Esophagus mucosa (tissue), 1 donor: ENCODE results near the gene PNLIPRP3. TPM values are rescaled to one million over a fixed set of nuclear protein-coding genes. Genes with fewer than 3 reads are reported as not detected.

Experiments
- ATAC-seq: fragments of 200-7000 bp; cut with Tn5 transposase; one replicate; pipeline ENCODE4 v1.9.1; 2020
- total RNA-seq: library from RNA; stranded (reverse); gene quantifications from one replicate; pipeline ENCODE4 v1.2.4, GENCODE V29; 2023
- donor health status: DM: yes; HTN: yes; CAD: no.

Gene PNLIPRP3
- total RNA-seq, 1 donor from 2014 or later, result 1.2 TPM

- ATAC-seq, result no peak
These were observed 24.2 kb downstream of the PNLIPRP3 start for GRCh38 chr10:116451711-116452337.

GRCh38 chr10:116452338-116452720 lies 24.7 kb downstream of the PNLIPRP3 start:
- no peak for ATAC-seq

- ATAC-seq, result no peak
These were observed 29.8 kb downstream of the PNLIPRP3 start for GRCh38 chr10:116457488-116457887.

- no peak for ATAC-seq
These were observed 32.6 kb downstream of the PNLIPRP3 start for GRCh38 chr10:116460219-116460618.

- ATAC-seq, result no peak
These were observed 34.0 kb downstream of the PNLIPRP3 start for GRCh38 chr10:116461680-116462079.

- no peak for ATAC-seq
These were observed 36.6 kb downstream of the PNLIPRP3 start for GRCh38 chr10:116464257-116464656.

- ATAC-seq, result no peak
These were observed 37.9 kb downstream of the PNLIPRP3 start for GRCh38 chr10:116465546-116465945.

GRCh38 chr10:116466715-116467422 lies 39.2 kb downstream of the PNLIPRP3 start:
- no peak for ATAC-seq

- no peak for ATAC-seq
These were observed 41.8 kb downstream of the PNLIPRP3 start for GRCh38 chr10:116469437-116469836.

GRCh38 chr10:116470071-116470470 lies 42.4 kb downstream of the PNLIPRP3 start:
- no peak for ATAC-seq

GRCh38 chr10:116470768-116471415 lies 43.2 kb downstream of the PNLIPRP3 start:
- no peak for ATAC-seq

- no peak for ATAC-seq
These were observed 45.2 kb downstream of the PNLIPRP3 start for GRCh38 chr10:116472891-116473290.

GRCh38 chr10:116475866-116476265 lies 48.2 kb downstream of the PNLIPRP3 start:
- ATAC-seq, result no peak

- no peak for ATAC-seq
These were observed 48.8 kb downstream of the PNLIPRP3 start for GRCh38 chr10:116476461-116476860.

GRCh38 chr10:116477986-116478664 lies 50.5 kb downstream of the PNLIPRP3 start:
- ATAC-seq, result no peak

GRCh38 chr10:116486770-116487448 lies 59.3 kb downstream of the PNLIPRP3 start:
- ATAC-seq, result no peak

- ATAC-seq, result no peak
These were observed 60.1 kb downstream of the PNLIPRP3 start for GRCh38 chr10:116487522-116488430.

GRCh38 chr10:116489460-116489859 lies 61.8 kb downstream of the PNLIPRP3 start:
- no peak for ATAC-seq

GRCh38 chr10:116490028-116490662 lies 62.5 kb downstream of the PNLIPRP3 start:
- no peak for ATAC-seq

GRCh38 chr10:116504786-116505185 lies 77.1 kb downstream of the PNLIPRP3 start:
- ATAC-seq, result no peak

GRCh38 chr10:116510565-116510964 lies 82.9 kb downstream of the PNLIPRP3 start:
- no peak for ATAC-seq
